Measurements from ENCODE around the gene WNT5B. TPM values are rescaled to one million over a fixed set of nuclear protein-coding genes. Genes with fewer than 3 reads are reported as not detected.

Gene WNT5B
- total and polyA plus RNA-seq, 4 donors: 0.88 to 11.2 (median 2.8) TPM

GRCh38 chr12:1647285-1647669, 18.2 kb downstream of the WNT5B start:
- H3K9me3 ChIP-seq (ENCODE audit: control insufficient read depth, low read length): no peaks in the 10 kb centered on the region
- WGBS, 2 donors: 93 to 95% methylated on average over 3 of the region's 3 CpGs
- no peak for ATAC-seq (ENCODE audit: low FRiP score)
- no peaks in the 10 kb centered on the region for H3K27me3 ChIP-seq (ENCODE audit: control insufficient read depth in 1 of 2, insufficient read depth in 2 of 2, low read length in 1 of 2)
- no peak overlapping the region for H3K4me3 ChIP-seq (ENCODE audit: low read length in 2 of 2)
- intact Hi-C loops (cut with DNase I): no loop called here
- no peaks in the 10 kb centered on the region for H3K36me3 ChIP-seq (ENCODE audit: control insufficient read depth in 1 of 2, insufficient read depth in 2 of 2, low read length in 1 of 2)
- DNase-seq: no peak
- H3K27ac ChIP-seq (ENCODE audit: low read depth in 1 of 2, low read length in 2 of 2): no peak overlapping the region
- H3K4me1 ChIP-seq (ENCODE audit: control insufficient read depth in 1 of 2, insufficient read depth in 2 of 2, low read length in 2 of 2): no peaks in the 10 kb centered on the region

GRCh38 chr12:1650260-1650977, 21.4 kb downstream of the WNT5B start:
- Histone ChIP-seq H3K36me3 (ENCODE audit: control insufficient read depth in 1 of 2, insufficient read depth in 2 of 2, low read length in 1 of 2) (no peaks in the 10 kb centered on the region), H3K27me3 (ENCODE audit: control insufficient read depth in 1 of 2, insufficient read depth in 2 of 2, low read length in 1 of 2) (no peaks in the 10 kb centered on the region), H3K9me3 (ENCODE audit: control insufficient read depth, low read length) (no peaks in the 10 kb centered on the region), H3K4me1 (ENCODE audit: control insufficient read depth in 1 of 2, insufficient read depth in 2 of 2, low read length in 2 of 2) (no peaks in the 10 kb centered on the region), H3K4me3 (ENCODE audit: low read length in 2 of 2) (no peak overlapping the region), H3K27ac (ENCODE audit: low read depth in 1 of 2, low read length in 2 of 2) (no peak overlapping the region)
- ATAC-seq (ENCODE audit: low FRiP score) (no peak), DNase-seq (no peak)
- intact Hi-C loops (cut with DNase I): loop anchor here (5.0 to 10.0 kb wide), 3 partner anchors 287 to 384 kb away; no protein-coding TSS in a partner anchor
- WGBS, 2 donors: 9 to 12% methylated on average over 5 of the region's 5 CpGs

GRCh38 chr12:1650978-1651361, 21.9 kb downstream of the WNT5B start:
- Histone ChIP-seq H3K9me3 (ENCODE audit: control insufficient read depth, low read length) (no peaks in the 10 kb centered on the region), H3K27ac (ENCODE audit: low read depth in 1 of 2, low read length in 2 of 2) (no peak overlapping the region), H3K4me1 (ENCODE audit: control insufficient read depth in 1 of 2, insufficient read depth in 2 of 2, low read length in 2 of 2) (no peaks in the 10 kb centered on the region), H3K4me3 (ENCODE audit: low read length in 2 of 2) (no peak overlapping the region), H3K27me3 (ENCODE audit: control insufficient read depth in 1 of 2, insufficient read depth in 2 of 2, low read length in 1 of 2) (no peaks in the 10 kb centered on the region), H3K36me3 (ENCODE audit: control insufficient read depth in 1 of 2, insufficient read depth in 2 of 2, low read length in 1 of 2) (no peaks in the 10 kb centered on the region)
- intact Hi-C loops (cut with DNase I): loop anchor here (5.0 to 10.0 kb wide), 3 partner anchors 286 to 384 kb away; no protein-coding TSS in a partner anchor
- DNase-seq (no peak), ATAC-seq (ENCODE audit: low FRiP score) (no peak)
- WGBS, 2 donors: 13 to 17% methylated on average over 6 of the region's 6 CpGs

- no peaks in the 10 kb centered on the region for H3K9me3 ChIP-seq (ENCODE audit: control insufficient read depth, low read length)
- no peak overlapping the region for H3K4me3 ChIP-seq (ENCODE audit: low read length in 2 of 2)
- intact Hi-C loops (cut with DNase I): loop anchor here (1.0 to 10.0 kb wide), 4 partner anchors 139 to 383 kb away; no protein-coding TSS in a partner anchor
- no peaks in the 10 kb centered on the region for H3K36me3 ChIP-seq (ENCODE audit: control insufficient read depth in 1 of 2, insufficient read depth in 2 of 2, low read length in 1 of 2)
- no peak for ATAC-seq (ENCODE audit: low FRiP score)
- no peaks in the 10 kb centered on the region for H3K4me1 ChIP-seq (ENCODE audit: control insufficient read depth in 1 of 2, insufficient read depth in 2 of 2, low read length in 2 of 2)
- H3K27me3 ChIP-seq (ENCODE audit: control insufficient read depth in 1 of 2, insufficient read depth in 2 of 2, low read length in 1 of 2): no peaks in the 10 kb centered on the region
- no peak for DNase-seq
- H3K27ac ChIP-seq (ENCODE audit: low read depth in 1 of 2, low read length in 2 of 2): no peak overlapping the region
Observed at GRCh38 chr12:1651946-1652345, 22.9 kb downstream of the WNT5B start.

GRCh38 chr12:1655225-1655788, 26.3 kb downstream of the WNT5B start:
- no peaks in the 10 kb centered on the region for H3K36me3 ChIP-seq (ENCODE audit: control insufficient read depth in 1 of 2, insufficient read depth in 2 of 2, low read length in 1 of 2)
- H3K9me3 ChIP-seq (ENCODE audit: control insufficient read depth, low read length): no peaks in the 10 kb centered on the region
- intact Hi-C loops (cut with DNase I): loop anchor here (5.0 to 10.0 kb wide), 3 partner anchors 37 to 379 kb away; partner anchors contain the start of gene ADIPOR2 (in 1 of the 2)
- DNase-seq (no peak), ATAC-seq (ENCODE audit: low FRiP score) (no peak)
- no peaks in the 10 kb centered on the region for H3K27me3 ChIP-seq (ENCODE audit: control insufficient read depth in 1 of 2, insufficient read depth in 2 of 2, low read length in 1 of 2)
- H3K27ac ChIP-seq (ENCODE audit: low read depth in 1 of 2, low read length in 2 of 2): no peak overlapping the region
- H3K4me3 ChIP-seq (ENCODE audit: low read length in 2 of 2): no peak overlapping the region
- H3K4me1 ChIP-seq (ENCODE audit: control insufficient read depth in 1 of 2, insufficient read depth in 2 of 2, low read length in 2 of 2): no peaks in the 10 kb centered on the region
- WGBS, 2 donors: 92 to 94% methylated on average over 6 of the region's 6 CpGs

GRCh38 chr12:1656902-1657301, 27.9 kb downstream of the WNT5B start:
- DNase-seq (no peak), ATAC-seq (ENCODE audit: low FRiP score) (no peak)
- H3K36me3 ChIP-seq (ENCODE audit: control insufficient read depth in 1 of 2, insufficient read depth in 2 of 2, low read length in 1 of 2): no peaks in the 10 kb centered on the region
- no peak overlapping the region for H3K4me3 ChIP-seq (ENCODE audit: low read length in 2 of 2)
- 91 to 94% methylated on average over 12 of the region's 12 CpGs for WGBS, 2 donors
- no peaks in the 10 kb centered on the region for H3K9me3 ChIP-seq (ENCODE audit: control insufficient read depth, low read length)
- no peaks in the 10 kb centered on the region for H3K27me3 ChIP-seq (ENCODE audit: control insufficient read depth in 1 of 2, insufficient read depth in 2 of 2, low read length in 1 of 2)
- no peak overlapping the region for H3K27ac ChIP-seq (ENCODE audit: low read depth in 1 of 2, low read length in 2 of 2)
- H3K4me1 ChIP-seq (ENCODE audit: control insufficient read depth in 1 of 2, insufficient read depth in 2 of 2, low read length in 2 of 2): no peaks in the 10 kb centered on the region
- intact Hi-C loops (cut with DNase I): loop anchor here (5.0 to 10.0 kb wide), 3 partner anchors 35 to 378 kb away; partner anchors contain the start of gene ADIPOR2 (in 1 of the 2)

- H3K4me3 ChIP-seq (ENCODE audit: low read length in 2 of 2): no peak overlapping the region
- no peaks in the 10 kb centered on the region for H3K27me3 ChIP-seq (ENCODE audit: control insufficient read depth in 1 of 2, insufficient read depth in 2 of 2, low read length in 1 of 2)
- no peaks in the 10 kb centered on the region for H3K4me1 ChIP-seq (ENCODE audit: control insufficient read depth in 1 of 2, insufficient read depth in 2 of 2, low read length in 2 of 2)
- H3K36me3 ChIP-seq (ENCODE audit: control insufficient read depth in 1 of 2, insufficient read depth in 2 of 2, low read length in 1 of 2): no peaks in the 10 kb centered on the region
- intact Hi-C loops (cut with DNase I): loop anchor here (5.0 to 10.0 kb wide), 3 partner anchors 35 to 377 kb away; partner anchors contain the start of gene ADIPOR2 (in 1 of the 2)
- no peaks in the 10 kb centered on the region for H3K9me3 ChIP-seq (ENCODE audit: control insufficient read depth, low read length)
- ATAC-seq (ENCODE audit: low FRiP score): no peak
- 21 to 27% methylated on average over 1 of the region's 1 CpG for WGBS, 2 donors
- no peak for DNase-seq
- peak overlapping the region in 1 of 2 donors; percentile 19 for H3K27ac ChIP-seq (ENCODE audit: low read depth in 1 of 2, low read length in 2 of 2)
Observed at GRCh38 chr12:1657688-1658087, 28.7 kb downstream of the WNT5B start.

GRCh38 chr12:1660304-1661187, 31.5 kb downstream of the WNT5B start:
- WGBS, 2 donors: 58 to 66% methylated on average over 17 to 18 of the region's 20 CpGs
- Histone ChIP-seq H3K9me3 (ENCODE audit: control insufficient read depth, low read length) (no peaks in the 10 kb centered on the region), H3K27ac (ENCODE audit: low read depth in 1 of 2, low read length in 2 of 2) (peak overlapping the region in 1 of 2 donors; percentile 13), H3K4me3 (ENCODE audit: low read length in 2 of 2) (no peak overlapping the region), H3K27me3 (ENCODE audit: control insufficient read depth in 1 of 2, insufficient read depth in 2 of 2, low read length in 1 of 2) (no peaks in the 10 kb centered on the region), H3K36me3 (ENCODE audit: control insufficient read depth in 1 of 2, insufficient read depth in 2 of 2, low read length in 1 of 2) (no peaks in the 10 kb centered on the region), H3K4me1 (ENCODE audit: control insufficient read depth in 1 of 2, insufficient read depth in 2 of 2, low read length in 2 of 2) (no peaks in the 10 kb centered on the region)
- DNase-seq (no peak), ATAC-seq (ENCODE audit: low FRiP score) (peak; percentile 2)
- intact Hi-C loops (cut with DNase I): loop anchor here in 1 of 2 donors (2.0 to 5.0 kb wide), 2 partner anchors 30 to 277 kb away; partner anchors contain the start of gene ADIPOR2

All from aorta (tissue), 5 donors.